Uterus (tissue), 4 donors: ENCODE measurements around the gene TMEM204. TPM values are rescaled to one million over a fixed set of nuclear protein-coding genes. Genes with fewer than 3 reads are reported as not detected.

ENCODE experiments used
- DNase-seq, 2 donors: peaks; one replicate each; pipeline ENCODE4 v3.0.0-alpha.2; 2019 to 2020
- H3K27ac ChIP-seq, 2 donors: fragments of 200-600 bp; sonication (generic); 1 replicate in 1 of 2; 2 replicates in 1 of 2; pipeline ENCODE4 v1.5.1; 2016 to 2018
- H3K27me3 ChIP-seq, 2 donors: fragments of 200-600 bp; sonication (generic); one replicate each; pipeline ENCODE4 v1.5.1; 2018 to 2019; ENCODE audit warnings: control low read depth in 1 of 2
- H3K36me3 ChIP-seq, 2 donors: fragments of 200-600 bp; sonication (generic); one replicate each; pipeline ENCODE4 v1.5.1; 2019; ENCODE audit warnings: control low read depth in 1 of 2
- H3K4me1 ChIP-seq, 2 donors: fragments of 200-600 bp; sonication (generic); one replicate each; pipeline ENCODE4 v1.5.1; 2018 to 2019; ENCODE audit warnings: control low read depth in 1 of 2
- H3K4me3 ChIP-seq, 2 donors: fragments of 200-600 bp; sonication (generic); 1 replicate in 1 of 2; 2 replicates in 1 of 2; pipeline ENCODE4 v1.5.1; 2018 to 2019; ENCODE audit warnings: mild to moderate bottlenecking in 1 of 2
- H3K9me3 ChIP-seq, 2 donors: fragments of 200-600 bp; sonication (generic); one replicate each; pipeline ENCODE4 v1.5.1; 2019; ENCODE audit warnings: control low read depth in 1 of 2
- POLR2A ChIP-seq, 2 donors: fragments of 450-650 bp; IDR thresholded peaks; one replicate each; pipeline ENCODE4 v1.6.1; 2016; ENCODE audit warnings: antibody characterized with exemption in 2 of 2, mild to moderate bottlenecking in 1 of 2, moderate library complexity in 1 of 2
- intact Hi-C: fragments of 100-400 bp; cut with DNase I; formaldehyde crosslinking; loops from one replicate; pipeline ENCODE4 v1.15.1; 2023; ENCODE audit warnings: low total_unique reads
- total RNA-seq, 4 donors: library from RNA; depleted of rRNA in 3 of 4; stranded (reverse); fragments of >200 nt in 3 of 4; gene quantifications; one replicate each; pipeline versions ENCODE4 v1.1.0 to v1.2.4, GENCODE V29; 2014 to 2023
- TF ChIP-seq, protein P1 (sequence below), 4 experiments: fragments of 200-600 bp in 2 of 4; fragments of 450-650 bp in 2 of 4; sonication (generic) in 2 of 4; IDR thresholded peaks; one replicate each; pipeline ENCODE4 v1.5.1; 2016 to 2019; ENCODE audit warnings: antibody characterized with exemption in 4 of 4, mild to moderate bottlenecking in 2 of 4, moderate library complexity in 1 of 4
- donor health status: DM: yes; HTN: yes; CAD: no.

TMEM204 gene
- total RNA-seq, 4 donors from 2014 or later = 24.8 to 45.3 (median 39.3) TPM

DNA sequence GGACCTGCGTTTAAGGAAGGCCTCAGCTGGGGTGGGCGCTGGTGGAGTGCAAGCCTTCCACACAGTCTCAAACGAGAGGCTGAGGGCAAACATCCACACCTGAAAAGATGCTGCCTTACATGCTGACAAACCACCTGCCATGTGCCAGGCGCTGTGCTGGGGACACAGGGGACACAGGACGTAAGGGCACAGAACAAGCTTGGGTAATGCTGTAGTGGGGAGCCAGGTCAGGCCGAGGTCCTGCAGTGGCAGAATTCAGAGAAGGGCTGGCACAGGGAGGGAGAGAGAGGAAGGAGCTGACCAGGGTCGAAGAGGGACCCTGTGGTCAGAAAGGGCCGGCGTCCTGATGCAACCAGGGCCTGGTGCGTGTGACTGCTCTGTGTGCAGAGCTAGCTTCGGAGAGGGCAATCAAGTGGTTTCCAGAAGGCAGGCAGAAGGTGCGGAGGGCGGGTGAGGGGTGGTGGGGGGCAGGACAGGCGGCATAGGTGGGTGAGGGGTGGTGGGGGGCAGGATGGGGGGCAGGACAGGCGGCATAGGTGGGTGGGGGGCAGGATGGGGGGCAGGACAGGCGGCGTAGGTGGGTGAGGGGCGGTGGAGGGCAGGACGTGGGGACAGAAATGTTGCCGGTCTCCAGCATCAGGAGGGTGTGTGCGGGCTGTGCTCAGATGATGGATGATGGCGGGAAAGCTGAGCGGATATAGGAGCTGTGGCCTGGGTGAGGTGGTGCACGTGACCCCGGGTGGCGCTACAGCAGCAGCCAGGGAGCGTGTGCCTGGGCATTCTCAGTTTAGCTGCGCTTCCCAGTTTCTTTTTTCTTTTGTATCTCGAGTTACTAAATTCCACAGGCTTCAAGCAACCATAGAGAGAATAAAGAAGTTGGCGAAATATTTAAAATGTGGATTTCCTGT is 21.6 kb upstream of the TMEM204 start:
- no peaks in the 10 kb centered on the region for H3K4me1 ChIP-seq
- no peak overlapping the region for H3K27ac ChIP-seq
- no peak for DNase-seq
- H3K36me3 ChIP-seq = no peaks in the 10 kb centered on the region
- TF ChIP-seq POLR2A (IDR thresholded peaks at IDR 0.05) = no peak
- TF ChIP-seq, protein P1, sequence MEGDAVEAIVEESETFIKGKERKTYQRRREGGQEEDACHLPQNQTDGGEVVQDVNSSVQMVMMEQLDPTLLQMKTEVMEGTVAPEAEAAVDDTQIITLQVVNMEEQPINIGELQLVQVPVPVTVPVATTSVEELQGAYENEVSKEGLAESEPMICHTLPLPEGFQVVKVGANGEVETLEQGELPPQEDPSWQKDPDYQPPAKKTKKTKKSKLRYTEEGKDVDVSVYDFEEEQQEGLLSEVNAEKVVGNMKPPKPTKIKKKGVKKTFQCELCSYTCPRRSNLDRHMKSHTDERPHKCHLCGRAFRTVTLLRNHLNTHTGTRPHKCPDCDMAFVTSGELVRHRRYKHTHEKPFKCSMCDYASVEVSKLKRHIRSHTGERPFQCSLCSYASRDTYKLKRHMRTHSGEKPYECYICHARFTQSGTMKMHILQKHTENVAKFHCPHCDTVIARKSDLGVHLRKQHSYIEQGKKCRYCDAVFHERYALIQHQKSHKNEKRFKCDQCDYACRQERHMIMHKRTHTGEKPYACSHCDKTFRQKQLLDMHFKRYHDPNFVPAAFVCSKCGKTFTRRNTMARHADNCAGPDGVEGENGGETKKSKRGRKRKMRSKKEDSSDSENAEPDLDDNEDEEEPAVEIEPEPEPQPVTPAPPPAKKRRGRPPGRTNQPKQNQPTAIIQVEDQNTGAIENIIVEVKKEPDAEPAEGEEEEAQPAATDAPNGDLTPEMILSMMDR (IDR thresholded peaks at IDR 0.05) = no peak
- no peak overlapping the region for H3K4me3 ChIP-seq
- intact Hi-C loops = no loop called here
- H3K27me3 ChIP-seq = no peaks in the 10 kb centered on the region
- peaks cover 0 to 15% of the 10 kb centered on the region in 2 donors for H3K9me3 ChIP-seq

DNA sequence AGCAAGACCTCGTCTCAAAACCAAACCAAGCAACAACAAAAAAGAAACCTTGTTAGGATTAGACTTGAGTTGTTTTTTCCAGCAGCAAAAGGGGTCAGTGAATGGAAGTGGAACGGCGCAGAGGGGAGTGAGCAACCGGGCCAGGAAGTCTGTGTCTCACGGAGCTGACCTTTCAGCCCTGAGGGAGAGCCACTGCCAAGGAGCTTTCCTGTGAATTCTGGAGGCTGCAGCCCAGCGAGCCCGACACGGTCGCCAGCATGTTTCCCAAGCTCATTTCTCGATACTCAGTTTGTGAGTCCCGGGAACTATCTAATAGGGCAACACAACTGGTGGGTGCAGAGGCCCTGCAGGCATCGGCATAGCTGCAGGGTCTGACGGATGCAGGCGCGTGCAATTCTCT is 20.7 kb upstream of the TMEM204 start:
- intact Hi-C loops = no loop called here
- Histone ChIP-seq H3K4me3 (no peak overlapping the region), H3K27ac (no peak overlapping the region), H3K27me3 (no peaks in the 10 kb centered on the region), H3K9me3 (peaks cover 0 to 15% of the 10 kb centered on the region in 2 donors), H3K4me1 (no peaks in the 10 kb centered on the region), H3K36me3 (no peaks in the 10 kb centered on the region)
- no peak for DNase-seq
- no peak for TF ChIP-seq POLR2A (IDR thresholded peaks at IDR 0.05)
- TF ChIP-seq, protein P1 (IDR thresholded peaks at IDR 0.05) = no peak

DNA sequence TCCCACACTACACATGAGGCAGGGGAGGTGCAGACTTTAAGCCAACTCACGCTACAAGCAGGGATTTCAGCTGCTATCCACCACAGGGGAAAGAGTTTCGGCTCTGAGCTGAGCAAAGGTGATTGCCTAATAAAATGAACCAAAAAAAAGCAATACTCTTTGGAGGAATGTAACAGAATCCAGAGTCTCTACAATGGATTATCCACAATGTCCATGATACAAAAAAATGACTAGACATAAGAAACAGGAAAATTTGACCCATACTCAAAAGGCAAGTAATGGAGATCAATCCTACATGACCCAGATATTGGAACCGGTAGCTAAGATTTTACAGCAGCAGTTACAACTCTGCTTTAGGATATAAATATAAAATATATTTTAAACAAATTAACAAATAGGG is 19.0 kb upstream of the TMEM204 start:
- no peak for DNase-seq
- H3K27ac ChIP-seq = no peak overlapping the region
- peaks cover 0 to 15% of the 10 kb centered on the region in 2 donors for H3K9me3 ChIP-seq
- no peaks in the 10 kb centered on the region for H3K27me3 ChIP-seq
- intact Hi-C loops = no loop called here
- no peaks in the 10 kb centered on the region for H3K4me1 ChIP-seq
- TF ChIP-seq, protein P1 (IDR thresholded peaks at IDR 0.05) = no peak
- TF ChIP-seq POLR2A (IDR thresholded peaks at IDR 0.05) = no peak
- H3K36me3 ChIP-seq = no peaks in the 10 kb centered on the region
- no peak overlapping the region for H3K4me3 ChIP-seq

DNA sequence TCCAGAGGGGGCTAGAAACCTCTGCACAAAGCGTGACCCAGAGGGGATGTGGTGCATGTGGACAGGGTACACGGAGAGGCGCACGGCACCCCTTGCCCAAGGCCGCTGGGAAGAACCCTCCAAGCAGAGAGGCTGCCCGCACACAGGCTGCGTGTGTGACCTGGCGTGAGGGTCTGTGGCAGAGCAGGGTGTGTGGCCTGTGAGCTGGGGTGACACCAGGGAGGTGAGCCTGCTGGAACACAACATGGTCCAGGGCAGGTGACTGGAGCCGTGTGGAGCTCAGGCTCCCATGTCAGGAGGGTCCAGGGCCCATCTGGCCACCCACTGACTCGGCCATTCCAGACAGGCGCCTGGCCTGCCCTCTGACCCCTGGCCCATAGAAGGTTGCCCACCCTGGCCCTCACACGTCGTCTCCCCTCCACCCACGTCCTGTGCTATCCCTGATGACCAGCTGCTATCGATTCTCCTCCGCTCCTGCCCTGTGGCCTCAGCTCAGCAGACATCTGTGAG is 14.8 kb upstream of the TMEM204 start:
- intact Hi-C loops = no loop called here
- Histone ChIP-seq H3K27me3 (no peaks in the 10 kb centered on the region), H3K9me3 (peaks cover 0 to 15% of the 10 kb centered on the region in 2 donors), H3K4me1 (no peaks in the 10 kb centered on the region), H3K36me3 (no peaks in the 10 kb centered on the region), H3K4me3 (no peak overlapping the region), H3K27ac (no peak overlapping the region)
- no peak for DNase-seq
- TF ChIP-seq, protein P1 (IDR thresholded peaks at IDR 0.05) = no peak
- no peak for TF ChIP-seq POLR2A (IDR thresholded peaks at IDR 0.05)

DNA sequence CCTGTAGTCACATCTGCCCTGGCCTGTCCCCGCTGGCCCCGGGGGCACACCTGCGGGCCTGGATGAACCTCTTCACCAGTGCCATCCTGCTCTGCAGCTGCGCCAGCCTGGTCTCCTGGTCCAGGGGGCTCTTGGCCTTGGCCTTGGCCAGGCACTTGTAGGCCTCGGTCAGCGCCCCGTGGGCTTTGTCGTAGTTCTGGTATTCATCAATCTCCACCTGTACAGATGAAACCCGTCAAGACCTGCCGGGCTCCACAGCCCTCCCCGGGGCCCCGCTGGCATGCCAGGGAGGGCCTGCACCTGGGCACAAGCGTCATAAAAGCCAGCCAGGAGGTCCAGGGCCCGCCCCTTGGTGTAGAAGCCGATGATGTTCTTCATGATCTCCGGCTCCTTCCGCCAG is 13.6 kb upstream of the TMEM204 start:
- Histone ChIP-seq H3K27me3 (no peaks in the 10 kb centered on the region), H3K9me3 (peaks cover 0 to 6% of the 10 kb centered on the region in 2 donors), H3K4me3 (no peak overlapping the region), H3K36me3 (no peaks in the 10 kb centered on the region), H3K27ac (no peak overlapping the region), H3K4me1 (no peaks in the 10 kb centered on the region)
- intact Hi-C loops = no loop called here
- no peak for TF ChIP-seq POLR2A (IDR thresholded peaks at IDR 0.05)
- TF ChIP-seq, protein P1 (IDR thresholded peaks at IDR 0.05) = no peak
- DNase-seq = no peak
